NCI-H2081 (cell line): ENCODE results near the gene GOLGA6A.

Source experiments
- DNase-seq, 2 experiments: peaks; one replicate each; lab custom pipeline; 2025; lab: John Stamatoyannopoulos, UW

The GOLGA6A gene

GRCh38 chr15:74036271-74037170, 45.8 kb downstream of the GOLGA6A start:
- DNase-seq = peak; percentile 7 to 33

- DNase-seq = no peak
Measured at GRCh38 chr15:74035121-74036017, 47.0 kb downstream of the GOLGA6A start.

- no peak for DNase-seq
Measured at GRCh38 chr15:74034206-74034755, 48.1 kb downstream of the GOLGA6A start.

- no peak for DNase-seq
Measured at GRCh38 chr15:74032606-74033561, 49.5 kb downstream of the GOLGA6A start.

GRCh38 chr15:74032046-74032445, 50.3 kb downstream of the GOLGA6A start:
- DNase-seq = no peak

- no peak for DNase-seq
Measured at GRCh38 chr15:74028646-74029045, 53.7 kb downstream of the GOLGA6A start.

GRCh38 chr15:74027688-74028087, 54.7 kb downstream of the GOLGA6A start:
- DNase-seq = no peak

GRCh38 chr15:74025436-74025835, 56.9 kb downstream of the GOLGA6A start:
- no peak for DNase-seq

- no peak for DNase-seq
Measured at GRCh38 chr15:74024687-74025086, 57.7 kb downstream of the GOLGA6A start.

- DNase-seq = no peak
Measured at GRCh38 chr15:74022706-74023470, 59.5 kb downstream of the GOLGA6A start.
